Loucy (cell line): ENCODE results near the gene KCNJ12.

Source experiments
- H2AFZ ChIP-seq: fragments of 200-600 bp; sonication (generic); 2 replicates; pipeline ENCODE4 v1.6.0; 2016; ENCODE audit warnings: antibody characterized with exemption, mild to moderate bottlenecking, low read length, moderate library complexity
- H3F3A ChIP-seq: fragments of 200-600 bp; 2 replicates; pipeline ENCODE4 v1.6.0; 2016; ENCODE audit warnings: antibody characterized with exemption, low read depth, mild to moderate bottlenecking
- H3K27me3 ChIP-seq: fragments of 200-600 bp; sonication (generic); 2 replicates; pipeline ENCODE4 v1.6.1; 2014; ENCODE audit warnings: low read length, mild to moderate bottlenecking; ENCODE audit not compliant: insufficient read depth, poor library complexity, severe bottlenecking
- H3K36me3 ChIP-seq: fragments of 200-600 bp; sonication (generic); 2 replicates; pipeline ENCODE4 v1.6.1; 2016; ENCODE audit warnings: low read length; ENCODE audit not compliant: insufficient read depth
- H3K4me1 ChIP-seq: fragments of 200-600 bp; sonication (generic); 2 replicates; pipeline ENCODE4 v1.5.1; 2014; ENCODE audit warnings: low read length, mild to moderate bottlenecking; ENCODE audit not compliant: insufficient read depth, poor library complexity, severe bottlenecking
- H3K4me2 ChIP-seq: fragments of 200-600 bp; sonication (generic); 2 replicates; pipeline ENCODE4 v1.6.0; 2014; ENCODE audit warnings: antibody characterized with exemption, low read length, low read depth, mild to moderate bottlenecking; ENCODE audit not compliant: poor library complexity, severe bottlenecking
- H3K4me3 ChIP-seq: fragments of 200-600 bp; sonication (generic); 2 replicates; pipeline ENCODE4 v1.5.1; 2014; ENCODE audit warnings: low read length, mild to moderate bottlenecking, mixed read lengths; ENCODE audit not compliant: poor library complexity, severe bottlenecking
- H3K79me2 ChIP-seq: fragments of 200-600 bp; sonication (generic); 2 replicates; pipeline ENCODE4 v1.6.1; 2014; ENCODE audit warnings: low read length; ENCODE audit not compliant: insufficient read depth
- H3K9ac ChIP-seq: fragments of 200-600 bp; sonication (generic); 2 replicates; pipeline ENCODE4 v1.6.0; 2014; ENCODE audit warnings: mild to moderate bottlenecking, low read depth, low read length, moderate library complexity; ENCODE audit not compliant: poor library complexity, severe bottlenecking
- H3K9me2 ChIP-seq: fragments of 200-600 bp; sonication (generic); replicated peaks from 2 replicates; pipeline ENCODE4 v1.6.1; 2016; ENCODE audit warnings: low read depth, low read length, mixed read lengths
- H3K9me3 ChIP-seq: fragments of 200-600 bp; sonication (generic); 2 replicates; pipeline ENCODE4 v1.6.1; 2014; ENCODE audit warnings: mild to moderate bottlenecking, antibody characterized with exemption, low read length, low read depth; ENCODE audit not compliant: insufficient read depth
- H4K20me1 ChIP-seq: fragments of 200-600 bp; sonication (generic); 2 replicates; pipeline ENCODE4 v1.6.0; 2014; ENCODE audit warnings: antibody characterized with exemption, low read length, mild to moderate bottlenecking; ENCODE audit not compliant: insufficient read depth, poor library complexity, severe bottlenecking
- CTCF ChIP-seq: fragments of 200-600 bp; sonication (generic); conservative IDR thresholded peaks from 2 replicates; pipeline ENCODE4 v1.5.1; 2014; ENCODE audit warnings: mild to moderate bottlenecking, antibody characterized with exemption, low read length
- EZH2phosphoT487 ChIP-seq: fragments of 200-600 bp; IDR thresholded peaks from 2 replicates; pipeline ENCODE4 v1.6.1; 2018; ENCODE audit warnings: antibody characterized with exemption, mild to moderate bottlenecking, moderate library complexity, borderline replicate concordance

The KCNJ12 gene

GRCh38 chr17:21381076-21381706 is 5.0 kb downstream of the KCNJ12 start:
- Histone ChIP-seq H3K9ac (no peak overlapping the region), H3K9me3 (no peaks in the 10 kb centered on the region)

GRCh38 chr17:21382560-21383495 is 6.7 kb downstream of the KCNJ12 start:
- Histone ChIP-seq H3K79me2 (no peaks in the 10 kb centered on the region), H4K20me1 (no peaks in the 10 kb centered on the region), H2AFZ (no peak overlapping the region), H3K4me3 (no peak overlapping the region), H3K9ac (no peak overlapping the region), H3K4me2 (no peak overlapping the region), H3F3A (no peaks in the 10 kb centered on the region), H3K27me3 (no peaks in the 10 kb centered on the region), H3K9me3 (no peaks in the 10 kb centered on the region), H3K9me2 (no peaks in the 10 kb centered on the region), H3K4me1 (no peaks in the 10 kb centered on the region), H3K36me3 (no peaks in the 10 kb centered on the region)
- TF ChIP-seq EZH2phosphoT487 (no peak), CTCF (no peak)

More at GRCh38 chr17:21381076-21381706, 5.0 kb downstream of the KCNJ12 start:
- no peak overlapping the region for H2AFZ ChIP-seq
- H3K79me2 ChIP-seq, result no peaks in the 10 kb centered on the region
- H4K20me1 ChIP-seq, result no peaks in the 10 kb centered on the region
- H3K4me2 ChIP-seq, result no peak overlapping the region
- H3K36me3 ChIP-seq, result no peaks in the 10 kb centered on the region
- no peaks in the 10 kb centered on the region for H3K4me1 ChIP-seq
- H3K4me3 ChIP-seq, result no peak overlapping the region
- TF ChIP-seq EZH2phosphoT487 (no peak), CTCF (no peak)
- no peaks in the 10 kb centered on the region for H3K9me2 ChIP-seq
- no peaks in the 10 kb centered on the region for H3K27me3 ChIP-seq
- H3F3A ChIP-seq, result no peaks in the 10 kb centered on the region

- Histone ChIP-seq H3K36me3 (no peaks in the 10 kb centered on the region), H3K4me1 (no peaks in the 10 kb centered on the region), H2AFZ (no peak overlapping the region), H3K9ac (no peak overlapping the region), H3K27me3 (no peaks in the 10 kb centered on the region), H3K4me2 (no peak overlapping the region), H3K9me3 (no peaks in the 10 kb centered on the region), H3K79me2 (no peaks in the 10 kb centered on the region), H3K9me2 (no peaks in the 10 kb centered on the region), H4K20me1 (no peaks in the 10 kb centered on the region), H3K4me3 (no peak overlapping the region), H3F3A (no peaks in the 10 kb centered on the region)
- no peak for TF ChIP-seq EZH2phosphoT487
- no peak for TF ChIP-seq CTCF
Measured at GRCh38 chr17:21385281-21385845, 9.2 kb downstream of the KCNJ12 start.
